Panc1 (cell line): ENCODE data around the gene SOAT1. TPM values are rescaled to one million over a fixed set of nuclear protein-coding genes. Genes with fewer than 3 reads are reported as not detected.
"Not testable (repeated sequence)": the region's sequence is repeated elsewhere in the genome, so short reads cannot be mapped to it uniquely, and the experiment has no call there.

ENCODE experiments used
- ATAC-seq: fragments of 200-7000 bp; cut with Tn5 transposase; 2 replicates; pipeline ENCODE4 v1.9.1; 2020; ENCODE audit warnings: mild to moderate bottlenecking, moderate library complexity
- BruUV-seq: library from RNA; stranded (reverse); fragments of 400-500 nt; replicated peaks from 2 replicates; lab custom pipeline; 2021; lab: Mats Ljungman, UMichigan
- CTCF ChIA-PET: fragments of 300-600 bp; sonication (Branson Sonifier 250); formaldehyde crosslinking; loops from one replicate; lab custom pipeline; 2022; ENCODE audit warnings: antibody characterized with exemption; lab: Charles Lee
- POLR2A ChIA-PET: fragments of 300-600 bp; sonication (Branson Sonifier 250); formaldehyde crosslinking; loops from one replicate; lab custom pipeline; 2022; ENCODE audit warnings: antibody characterized with exemption; lab: Charles Lee
- DNase-seq: peaks from one replicate; pipeline ENCODE4 v3.0.0-alpha.2; 2010; ENCODE audit warnings: low read depth, low spot score
- H3K27ac ChIP-seq: 2 replicates; pipeline ENCODE4 v1.5.1; 2011; ENCODE audit warnings: mild to moderate bottlenecking, low read length, inconsistent platforms
- H3K27me3 ChIP-seq: fragments of 200-500 bp; sonication (Bioruptor generic); 2 replicates; pipeline ENCODE4 v1.6.0; 2014; ENCODE audit warnings: low read length, inconsistent platforms; ENCODE audit not compliant: control insufficient read depth, insufficient read depth
- H3K36me3 ChIP-seq: fragments of 200-500 bp; sonication (Bioruptor generic); 2 replicates; pipeline ENCODE4 v1.5.1; 2014; ENCODE audit warnings: inconsistent platforms, mild to moderate bottlenecking, low read length, moderate library complexity; ENCODE audit not compliant: control insufficient read depth, insufficient read depth
- H3K4me1 ChIP-seq: 2 replicates; pipeline ENCODE4 v1.5.1; 2011; ENCODE audit warnings: inconsistent platforms, mild to moderate bottlenecking, low read length, moderate library complexity; ENCODE audit not compliant: control insufficient read depth, insufficient read depth
- H3K4me3 ChIP-seq, 2 experiments: 2 replicates each; pipeline ENCODE4 v1.5.1; 2011 to 2012; ENCODE audit warnings: low read depth in 2 of 2, low read length in 2 of 2, mild to moderate bottlenecking in 2 of 2, inconsistent platforms in 1 of 2, moderate library complexity in 1 of 2
- H3K9me3 ChIP-seq: fragments of 200-500 bp; sonication (Bioruptor generic); 2 replicates; pipeline ENCODE4 v1.5.1; 2014; ENCODE audit warnings: low read depth, mild to moderate bottlenecking, inconsistent platforms, low read length, moderate library complexity; ENCODE audit not compliant: control insufficient read depth, insufficient read depth
- CTCF ChIP-seq: fragments of 450-650 bp; IDR thresholded peaks from 2 replicates; pipeline ENCODE4 v1.5.1; 2017; ENCODE audit warnings: mild to moderate bottlenecking
- POLR2AphosphoS5 ChIP-seq: IDR thresholded peaks from 2 replicates; pipeline ENCODE4 v1.6.1; 2012; ENCODE audit warnings: mild to moderate bottlenecking, low read depth, low read length, moderate library complexity
- REST ChIP-seq, 2 experiments: IDR thresholded peaks; 2 replicates each; pipeline ENCODE4 v1.6.1; 2011 to 2012; ENCODE audit warnings: low read depth in 2 of 2, control low read depth in 1 of 2, low read length in 1 of 2, mild to moderate bottlenecking in 1 of 2, moderate library complexity in 1 of 2; ENCODE audit not compliant: insufficient read depth in 1 of 2
- SIN3A ChIP-seq: IDR thresholded peaks from 2 replicates; pipeline ENCODE4 v1.6.1; 2012; ENCODE audit warnings: low read depth, mild to moderate bottlenecking, low read length, moderate library complexity, borderline replicate concordance; ENCODE audit not compliant: insufficient read depth
- TCF7L2 ChIP-seq: IDR thresholded peaks from 2 replicates; pipeline ENCODE4 v1.6.1; 2011; ENCODE audit warnings: mild to moderate bottlenecking, low read depth, low read length, inconsistent platforms
- in situ Hi-C: cut with HindIII; loops from 2 replicates; pipeline ENCODE4 v1.10.0; 2016; ENCODE audit warnings: low sequenced_read_pairs, low pct_unique_long_range_greater_than_20kb
- intact Hi-C: fragments of 100-400 bp; cut with micrococcal nuclease; formaldehyde crosslinking; loops from one replicate; pipeline ENCODE4 v1.10.0; 2022; ENCODE audit not compliant: unreplicated experiment
- total RNA-seq: library from RNA; stranded (reverse); gene quantifications from one replicate; pipeline ENCODE4 v1.2.1, GENCODE V29; 2021; ENCODE audit not compliant: unreplicated experiment

The SOAT1 gene
- total RNA-seq, 1 experiment from 2014 or later: 57.2 TPM

- Histone ChIP-seq H3K4me3 (no peak overlapping the region), H3K27ac (no peak overlapping the region), H3K4me1 (no peaks in the 10 kb centered on the region), H3K9me3 (no peaks in the 10 kb centered on the region), H3K36me3 (no peaks in the 10 kb centered on the region), H3K27me3 (no peaks in the 10 kb centered on the region)
- BruUV-seq: no TSS peak
- TF ChIP-seq POLR2AphosphoS5 (no peak), CTCF (no peak), SIN3A (no peak), TCF7L2 (no peak), REST (IDR thresholded peaks at IDR 0.05; ENCODE audit: insufficient read depth in 1 of 2, low read depth in 2 of 2, low read length in 1 of 2) (no peak)
- POLR2A ChIA-PET: no interaction called here
- no peak for ATAC-seq
- DNase-seq: no peak
- intact Hi-C loops (no loop called here), in situ Hi-C loops (no loop called here)
- CTCF ChIA-PET: no interaction called here
Observed at GRCh38 chr1:179385510-179385909, 91.9 kb downstream of the SOAT1 start.

DNA sequence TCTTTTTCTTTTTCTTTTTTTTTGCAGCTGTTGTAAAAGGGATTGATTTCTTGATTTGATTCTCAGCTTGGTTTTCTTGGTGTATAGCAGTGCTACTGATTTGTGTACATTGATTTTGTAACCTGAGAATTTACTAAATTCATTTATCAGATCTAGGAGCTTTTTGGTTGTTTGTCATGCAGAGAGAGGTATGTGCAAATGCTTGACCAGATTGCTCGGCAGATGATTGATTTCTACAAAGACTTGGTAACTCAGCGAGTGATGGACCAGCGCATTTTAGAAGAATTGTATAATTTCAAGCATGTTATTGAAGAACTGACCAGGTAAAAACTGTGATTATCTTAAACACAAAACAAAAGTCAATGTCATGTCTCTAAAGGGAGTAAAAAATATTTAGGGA is 100.1 kb downstream of the SOAT1 start:
- Histone ChIP-seq H3K4me1 (no peaks in the 10 kb centered on the region), H3K4me3 (no peak overlapping the region), H3K9me3 (no peaks in the 10 kb centered on the region), H3K36me3 (no peaks in the 10 kb centered on the region), H3K27ac (no peak overlapping the region), H3K27me3 (no peaks in the 10 kb centered on the region)
- ChIA-PET POLR2A (no interaction called here), CTCF (no interaction called here)
- BruUV-seq: no TSS peak
- ATAC-seq: no peak
- no peak for DNase-seq
- in situ Hi-C loops (no loop called here), intact Hi-C loops (no loop called here)
- TF ChIP-seq SIN3A (no peak), CTCF (no peak), POLR2AphosphoS5 (no peak), TCF7L2 (no peak)

DNA sequence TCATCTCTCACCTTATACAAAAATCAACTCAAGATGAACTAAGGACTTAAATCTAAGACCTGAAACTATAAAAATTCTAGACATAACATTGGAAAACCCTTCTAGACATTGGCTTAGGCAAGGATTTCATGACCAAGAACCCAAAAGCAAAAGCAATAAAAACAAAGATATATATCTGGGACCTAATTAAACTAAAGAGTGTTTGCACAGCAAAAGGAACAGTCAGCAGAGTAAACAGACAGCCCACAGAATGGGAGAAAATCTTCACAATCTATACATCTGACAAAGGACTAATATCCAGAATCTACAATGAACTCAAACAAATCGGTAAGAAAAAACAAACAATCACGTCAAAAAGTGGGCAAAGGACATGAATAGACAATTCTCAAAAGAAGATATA is 105.8 kb downstream of the SOAT1 start:
- DNase-seq, BruUV-seq, H3K4me1 ChIP-seq, in situ Hi-C loops, H3K4me3 ChIP-seq, H3K9me3 ChIP-seq, H3K27me3 ChIP-seq, H3K36me3 ChIP-seq, CTCF ChIA-PET, intact Hi-C loops, H3K27ac ChIP-seq, POLR2A ChIA-PET, ATAC-seq: not testable (repeated sequence)

Other genes with a start within 250 kb of the SOAT1 start
- 51.5 TPM for gene TOR3A, start 211.7 kb upstream of the SOAT1 start, total RNA-seq
- gene ABL2, start 64.1 kb upstream of the SOAT1 start, total RNA-seq: 38.3 TPM
- 0.31 TPM for gene AXDND1, start 72.2 kb downstream of the SOAT1 start, total RNA-seq